GM21526 (cell line): ENCODE results near the gene CACNA2D3.

Experiments
- ATAC-seq: cut with Tn5 transposase; IDR thresholded peaks from one replicate; pipeline ENCODE4 v1.9.1; 2021; ENCODE audit warnings: moderate library complexity; ENCODE audit not compliant: unreplicated experiment, low FRiP score

The CACNA2D3 gene

DNA sequence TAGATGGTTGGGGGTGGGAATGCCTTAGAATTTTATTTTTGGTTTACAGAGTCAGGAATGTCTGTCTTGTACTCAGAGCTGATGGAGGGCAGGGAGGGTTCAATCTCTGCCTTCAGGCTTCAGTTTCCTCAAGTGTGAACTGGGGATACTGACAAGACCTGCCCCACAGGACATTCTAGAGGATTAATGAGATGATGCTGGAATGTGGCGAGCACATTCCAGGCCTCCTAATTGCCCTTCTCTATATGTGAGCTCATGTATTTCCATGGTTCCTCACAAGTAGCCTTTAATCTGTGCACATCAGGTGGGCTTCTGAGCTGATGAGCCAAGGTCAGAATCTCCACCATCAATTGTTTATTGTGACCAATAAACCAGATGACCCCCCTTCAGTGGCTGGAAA, 90.4 kb downstream of the CACNA2D3 start:
- no peak for ATAC-seq

DNA sequence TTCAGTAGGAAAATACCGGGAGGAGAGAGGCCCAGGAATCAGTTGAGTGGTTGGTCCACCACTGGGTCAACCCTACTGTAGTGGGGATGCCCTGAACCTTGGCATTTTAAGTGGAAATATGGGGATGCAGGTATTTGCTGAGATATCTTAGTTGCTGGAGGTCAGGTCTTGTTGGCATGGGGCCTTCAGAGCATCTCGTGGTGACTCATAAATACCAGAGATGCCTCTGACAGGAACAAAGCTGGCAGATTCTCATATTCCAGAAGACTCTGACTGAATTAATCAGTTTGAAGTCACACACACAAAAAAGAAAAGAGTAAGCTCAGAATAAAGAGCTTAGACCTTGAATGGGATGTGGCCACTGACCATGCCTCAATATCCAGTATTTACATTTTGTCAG, 91.6 kb downstream of the CACNA2D3 start:
- no peak for ATAC-seq

DNA sequence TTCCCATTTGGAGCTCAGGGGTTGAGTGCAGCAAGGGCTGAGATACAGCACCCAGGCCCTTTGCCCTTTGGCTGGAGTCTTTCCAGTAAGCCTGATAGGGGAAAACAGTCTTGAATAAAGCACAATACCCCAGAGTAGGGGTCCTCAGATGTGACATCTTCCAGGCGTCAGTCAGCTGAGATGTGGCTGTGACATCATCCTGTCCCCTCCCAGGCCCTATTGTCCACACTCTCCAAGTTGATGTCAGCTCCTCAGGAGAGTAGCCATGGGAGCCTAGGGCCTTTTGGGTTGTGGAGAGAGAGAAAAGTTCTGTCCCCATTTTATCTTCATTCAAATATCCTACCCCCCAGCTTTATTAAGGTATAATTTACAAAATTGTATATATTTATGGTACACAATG, 92.5 kb downstream of the CACNA2D3 start:
- ATAC-seq: no peak

DNA sequence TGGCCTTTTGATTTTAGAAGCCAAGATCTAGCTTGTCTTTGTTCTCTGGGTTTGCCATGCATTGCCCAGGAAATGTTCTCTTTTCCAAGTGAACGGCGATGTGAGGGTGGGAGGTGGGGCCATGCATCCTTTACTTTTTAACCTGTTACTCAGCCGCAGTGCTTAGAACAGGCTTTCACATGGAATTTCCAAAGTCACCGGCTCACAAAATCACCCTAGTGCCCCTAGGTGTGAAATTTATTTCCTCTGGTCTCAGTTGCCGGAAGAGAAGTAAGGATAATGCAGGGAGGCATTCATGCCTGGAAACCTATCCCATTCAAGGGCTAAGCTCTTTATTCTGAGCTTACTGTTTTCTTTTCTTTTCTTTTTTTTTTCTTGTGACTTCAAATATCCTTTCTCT, 93.2 kb downstream of the CACNA2D3 start:
- ATAC-seq: no peak

DNA sequence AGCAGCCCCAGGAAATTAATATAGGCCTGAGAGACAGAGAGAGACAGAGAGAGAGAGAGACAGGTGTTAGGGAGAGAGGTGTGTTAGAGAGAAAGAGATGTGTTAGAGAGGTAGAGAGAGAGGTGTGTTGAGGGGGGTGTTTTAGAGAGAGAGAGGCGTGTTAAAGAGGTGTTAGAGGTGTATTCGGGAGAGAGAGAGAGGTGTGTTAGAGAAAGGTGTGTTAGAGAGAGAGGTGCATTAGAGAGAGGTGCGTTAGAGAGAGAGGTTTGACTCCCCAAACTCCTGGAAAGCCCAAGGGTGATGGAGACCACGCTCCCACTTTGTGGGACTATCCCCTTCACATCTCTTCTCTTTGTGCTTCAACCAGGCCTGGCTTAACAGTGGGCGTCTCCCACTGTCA, 95.5 kb downstream of the CACNA2D3 start:
- ATAC-seq: no peak

DNA sequence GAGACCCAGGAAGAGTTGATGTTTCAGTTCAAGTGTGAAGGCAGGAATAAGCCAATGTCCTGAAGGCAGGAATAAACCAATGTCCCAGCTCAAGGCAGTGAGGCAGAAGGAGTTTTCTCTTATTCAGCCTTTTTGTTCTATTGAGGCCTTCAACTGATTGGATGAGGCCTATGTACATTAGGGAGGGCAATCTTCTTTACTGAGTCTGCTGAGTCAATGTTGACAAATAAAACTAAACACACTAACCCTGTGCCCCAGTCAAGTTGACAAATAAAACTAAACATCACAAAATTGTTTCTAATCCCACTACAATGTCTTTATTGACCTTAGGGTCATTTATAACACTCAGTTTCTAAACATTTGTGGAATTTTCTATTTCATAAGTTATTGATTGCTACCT, 100.0 kb downstream of the CACNA2D3 start:
- no peak for ATAC-seq

DNA sequence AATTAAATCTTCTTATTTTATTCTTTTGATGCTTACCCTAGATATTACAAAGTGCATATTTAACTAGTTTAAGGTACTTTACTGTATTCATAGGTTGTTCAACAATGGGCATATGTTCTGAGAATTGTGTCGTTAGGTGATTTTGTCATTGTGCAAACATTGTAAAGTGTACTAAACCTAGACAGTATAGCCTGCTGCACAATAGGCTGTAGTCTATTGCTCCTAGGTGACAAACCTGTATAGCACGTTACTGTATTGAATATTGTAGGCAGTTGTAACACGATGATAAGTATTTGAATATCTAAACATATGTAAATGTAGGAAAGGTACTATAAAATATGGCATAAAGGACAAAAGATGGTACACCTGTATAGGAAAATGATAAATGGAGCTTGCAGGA, 100.7 kb downstream of the CACNA2D3 start:
- no peak for ATAC-seq

DNA sequence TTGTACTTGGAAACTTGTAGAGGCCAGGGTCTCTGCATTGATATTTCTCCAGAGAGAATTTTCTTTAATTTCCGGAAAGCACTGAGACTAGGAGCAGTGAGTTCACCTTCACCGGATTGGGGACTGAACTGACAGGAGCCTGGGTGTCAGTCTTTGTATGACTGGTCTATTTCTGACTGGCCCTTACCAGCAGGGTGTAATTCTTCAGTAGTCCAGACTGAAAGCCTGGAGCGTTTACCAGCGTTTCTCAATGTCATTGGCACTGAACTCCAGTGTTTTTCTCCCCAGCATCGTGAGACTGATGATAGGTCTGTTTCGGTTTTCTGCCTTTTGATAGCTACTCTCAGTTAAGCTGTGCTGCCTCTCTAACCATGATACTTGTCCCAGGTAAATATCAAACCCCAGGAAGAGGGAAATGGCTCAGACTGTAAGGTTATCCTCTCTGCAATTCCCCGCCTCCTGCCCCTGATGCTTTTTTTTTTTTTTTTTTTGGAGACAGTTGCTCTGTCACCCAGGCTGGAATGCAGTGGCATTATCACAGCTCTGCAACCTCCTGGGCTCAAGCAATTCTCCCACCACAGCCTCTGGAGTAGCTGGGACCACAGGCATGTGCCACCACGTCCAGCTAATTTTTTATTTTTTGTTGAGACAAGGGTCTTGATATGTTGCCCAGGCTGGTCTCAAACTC, 103.6 kb downstream of the CACNA2D3 start:
- ATAC-seq: no peak

DNA sequence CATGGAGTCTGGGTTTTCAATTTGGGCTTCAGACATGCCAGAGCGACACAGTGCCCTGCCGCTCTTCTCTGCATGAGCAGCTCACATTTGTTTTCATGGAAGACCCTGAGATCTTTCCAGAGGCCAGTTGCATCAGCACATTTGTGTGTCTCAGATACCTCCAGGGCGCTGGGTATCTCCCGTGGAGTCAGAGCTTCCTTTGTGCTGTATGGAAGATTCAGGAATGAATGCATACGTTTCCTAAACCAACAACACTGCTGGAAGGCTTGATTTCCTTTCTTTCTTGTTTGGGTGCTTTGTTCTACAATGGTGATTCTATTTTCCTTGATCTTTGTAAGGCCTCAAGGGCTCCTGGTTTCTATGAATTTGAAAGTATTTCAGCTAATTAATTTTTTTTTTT, 106.5 kb downstream of the CACNA2D3 start:
- no peak for ATAC-seq

DNA sequence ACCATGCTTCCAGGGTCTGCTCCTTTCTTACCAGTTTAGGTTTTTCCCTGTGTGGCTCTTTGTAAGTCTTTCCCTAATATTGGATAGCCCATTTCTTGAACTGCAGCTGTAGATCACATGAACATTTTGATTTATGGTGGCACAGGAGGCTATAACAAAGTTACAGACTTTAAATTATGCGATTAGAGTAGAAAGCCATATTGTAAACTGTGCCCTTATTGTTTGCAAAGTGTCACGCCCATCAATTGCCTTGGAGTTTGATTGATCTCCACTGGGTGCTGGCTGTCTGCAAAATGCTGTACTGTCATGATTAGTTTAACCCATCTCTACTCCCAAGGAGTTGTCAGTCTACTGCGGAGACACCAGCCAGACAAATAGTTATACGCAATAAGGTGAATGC, 110.3 kb downstream of the CACNA2D3 start:
- no peak for ATAC-seq

DNA sequence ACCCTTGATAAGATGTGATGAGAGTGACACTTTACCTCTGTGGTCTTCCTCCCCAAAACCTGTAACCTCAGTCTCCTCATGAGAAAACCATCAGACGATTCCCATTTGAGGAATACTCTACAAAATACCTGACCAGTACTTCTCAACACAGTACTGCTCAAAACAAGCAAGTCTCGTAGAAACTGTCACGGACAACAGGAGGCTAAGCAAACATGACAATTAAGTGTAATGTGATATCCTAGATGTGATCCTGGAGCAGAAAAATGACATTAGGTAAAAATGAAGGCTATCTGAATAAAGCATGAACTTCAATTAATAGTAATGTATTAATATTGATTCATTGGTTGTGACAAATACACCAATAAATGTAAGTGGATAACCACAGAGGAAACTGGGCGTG, 113.6 kb downstream of the CACNA2D3 start:
- no peak for ATAC-seq

DNA sequence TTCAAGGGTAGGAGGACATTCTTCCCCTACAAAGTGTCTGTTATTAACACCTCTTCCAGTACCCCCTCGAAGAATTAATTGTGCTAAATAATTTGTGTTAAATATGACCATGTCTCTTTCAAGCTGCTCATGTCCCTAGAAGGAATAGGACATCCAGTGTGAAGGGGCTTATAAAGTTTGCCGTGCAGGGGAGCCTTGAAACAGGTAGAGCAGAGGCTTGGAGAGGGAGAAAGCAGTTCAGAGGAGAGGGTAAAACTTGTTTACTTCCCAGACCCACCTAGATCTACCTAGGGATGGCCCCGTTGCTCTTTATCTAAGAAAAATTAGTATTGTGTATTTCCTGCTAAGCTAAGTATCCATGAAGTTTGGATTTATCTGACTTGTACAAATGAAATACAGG, 114.8 kb downstream of the CACNA2D3 start:
- ATAC-seq: no peak

DNA sequence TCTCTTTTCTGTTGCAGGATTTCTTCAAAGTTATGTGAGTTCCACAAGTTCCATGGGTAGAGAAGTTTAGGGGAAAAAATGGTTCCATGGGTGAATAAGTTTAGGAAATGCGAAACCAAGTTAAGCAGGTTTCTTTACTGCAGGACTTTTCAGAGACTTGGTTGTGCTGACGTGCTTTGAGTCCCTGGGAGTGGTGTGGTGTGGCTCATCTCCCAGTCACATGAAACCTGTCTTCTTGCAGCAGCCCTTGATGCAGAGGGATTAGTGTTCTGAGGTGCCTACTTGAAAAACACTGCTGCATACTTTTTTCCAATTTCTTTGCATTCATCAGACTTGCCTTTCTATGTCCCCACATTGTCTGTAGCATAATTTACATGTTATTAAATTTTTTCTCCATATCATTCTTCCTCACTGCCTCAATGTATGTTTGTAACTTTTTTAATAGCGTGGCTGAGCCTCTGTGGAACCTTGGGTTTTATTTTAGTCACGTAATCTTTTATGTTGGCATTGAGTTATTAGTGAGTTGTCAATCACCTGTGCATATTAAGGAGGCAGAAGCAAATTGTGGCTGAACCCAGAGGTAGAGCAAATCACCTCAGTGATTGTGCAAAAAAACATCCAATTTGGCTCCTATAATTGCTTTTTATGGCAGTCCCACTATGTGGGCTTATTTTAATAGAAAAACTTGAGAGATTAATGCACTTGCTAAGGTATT, 115.6 kb downstream of the CACNA2D3 start:
- no peak for ATAC-seq

DNA sequence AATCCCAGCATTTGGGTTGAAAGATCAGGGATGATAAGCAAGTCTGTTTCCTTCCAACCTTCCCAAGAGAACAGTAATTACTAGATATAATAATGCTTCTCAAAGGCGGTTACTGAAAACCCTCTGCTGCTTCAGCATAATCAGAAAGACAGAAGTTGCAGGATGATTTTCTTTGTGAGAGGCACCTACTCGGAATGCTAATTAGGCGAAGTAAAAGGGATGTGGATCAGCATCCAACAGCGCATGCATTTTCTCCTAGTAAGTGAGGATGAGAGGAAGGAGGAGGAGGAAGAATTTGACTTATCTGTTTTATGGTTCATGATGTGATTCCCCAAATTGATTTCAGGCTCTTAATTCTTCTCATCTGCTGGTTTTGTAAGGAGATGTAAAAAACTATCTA, 118.0 kb downstream of the CACNA2D3 start:
- ATAC-seq: no peak

DNA sequence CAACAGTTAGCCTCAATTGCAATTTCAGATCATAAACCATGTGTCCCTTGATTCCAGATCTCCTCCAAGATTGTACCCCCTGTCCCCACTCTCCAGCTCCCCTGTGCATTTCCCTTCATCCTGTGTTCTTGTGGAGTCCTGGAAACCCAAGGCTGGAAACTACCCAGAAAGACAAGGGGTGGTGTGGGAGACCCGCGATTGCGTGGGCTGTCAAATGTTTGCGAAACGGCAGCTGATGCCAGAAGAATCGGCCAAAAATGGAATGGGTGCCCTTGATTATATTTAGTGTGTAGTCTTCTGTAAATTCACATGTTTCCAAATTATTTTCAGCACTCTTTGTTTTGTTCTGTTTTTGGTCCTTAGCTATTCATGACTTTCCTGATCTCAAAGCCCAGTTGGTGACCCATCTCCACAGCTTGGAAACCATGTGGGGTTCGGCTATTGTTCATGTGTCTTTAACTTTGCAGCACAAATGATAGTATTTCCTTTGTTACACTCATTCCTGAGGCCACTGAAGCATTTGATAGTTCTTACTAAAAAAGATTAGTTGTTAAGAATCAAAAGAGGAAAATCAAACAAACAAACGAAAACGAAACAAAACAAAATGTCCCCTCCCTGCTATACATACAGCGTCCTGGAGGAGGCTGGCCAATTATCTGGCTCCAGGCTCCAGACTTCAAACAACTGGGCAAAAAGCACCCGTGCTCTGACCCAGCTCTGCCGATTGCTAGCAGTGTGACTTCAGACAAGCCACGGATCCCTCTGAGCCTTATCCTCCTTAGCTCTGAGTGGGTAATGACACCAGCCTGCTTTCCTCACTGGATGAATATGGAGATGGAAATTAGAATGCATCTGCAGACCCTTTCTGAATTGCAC, 120.9 kb downstream of the CACNA2D3 start:
- no peak for ATAC-seq

DNA sequence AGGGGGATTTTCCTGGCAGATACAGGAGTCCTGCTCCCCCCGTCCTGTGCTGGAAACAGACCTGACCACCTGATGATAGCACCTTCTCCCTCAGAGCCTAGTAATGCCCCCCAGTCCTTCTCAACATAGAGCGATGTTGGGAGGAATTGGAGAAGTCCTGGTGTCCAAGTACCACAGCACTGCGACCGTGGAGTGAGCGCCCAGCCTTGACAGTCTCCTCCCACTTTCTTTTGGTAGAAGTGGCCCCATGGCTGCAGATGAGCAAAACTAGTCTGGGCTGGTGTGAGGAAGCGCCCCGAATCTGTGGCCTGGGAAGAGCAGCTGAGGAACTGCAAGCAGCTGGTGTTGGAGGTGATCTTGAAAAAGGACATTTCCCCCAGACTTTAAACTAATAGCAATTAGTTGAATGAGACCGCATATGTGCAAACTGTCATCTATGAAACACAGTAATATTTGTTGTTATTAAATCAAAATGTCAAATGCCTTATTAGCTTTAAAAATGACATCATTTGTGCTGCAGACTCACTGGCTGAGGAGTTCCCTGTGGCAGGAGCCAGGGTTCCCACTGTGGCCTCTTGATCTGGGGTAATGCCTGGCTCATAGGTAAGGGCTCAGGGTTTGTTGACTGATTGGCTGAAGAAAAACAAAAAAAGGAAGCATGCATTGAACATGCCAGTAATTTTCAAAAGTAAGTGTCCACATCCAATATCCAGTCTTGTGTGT, 121.8 kb downstream of the CACNA2D3 start:
- ATAC-seq: no peak

DNA sequence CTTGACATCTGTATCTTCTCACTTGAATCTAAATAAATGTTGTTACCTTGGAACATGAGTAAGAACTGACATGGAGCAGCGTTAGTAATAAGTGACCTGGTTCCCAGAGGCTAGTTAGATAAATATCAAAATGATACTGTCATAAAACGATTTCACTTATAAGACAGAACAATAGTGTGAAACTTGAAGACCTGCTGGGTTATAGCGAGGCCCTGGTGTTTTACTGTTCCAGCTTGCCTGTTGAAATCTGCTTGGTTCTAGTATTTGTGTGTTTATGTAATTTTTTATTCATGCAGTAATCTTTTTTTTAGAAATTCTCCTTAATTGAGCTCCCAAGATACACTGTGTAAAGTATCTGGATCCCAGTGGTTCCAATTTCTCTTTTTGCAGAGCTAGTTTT, 129.4 kb downstream of the CACNA2D3 start:
- no peak for ATAC-seq

DNA sequence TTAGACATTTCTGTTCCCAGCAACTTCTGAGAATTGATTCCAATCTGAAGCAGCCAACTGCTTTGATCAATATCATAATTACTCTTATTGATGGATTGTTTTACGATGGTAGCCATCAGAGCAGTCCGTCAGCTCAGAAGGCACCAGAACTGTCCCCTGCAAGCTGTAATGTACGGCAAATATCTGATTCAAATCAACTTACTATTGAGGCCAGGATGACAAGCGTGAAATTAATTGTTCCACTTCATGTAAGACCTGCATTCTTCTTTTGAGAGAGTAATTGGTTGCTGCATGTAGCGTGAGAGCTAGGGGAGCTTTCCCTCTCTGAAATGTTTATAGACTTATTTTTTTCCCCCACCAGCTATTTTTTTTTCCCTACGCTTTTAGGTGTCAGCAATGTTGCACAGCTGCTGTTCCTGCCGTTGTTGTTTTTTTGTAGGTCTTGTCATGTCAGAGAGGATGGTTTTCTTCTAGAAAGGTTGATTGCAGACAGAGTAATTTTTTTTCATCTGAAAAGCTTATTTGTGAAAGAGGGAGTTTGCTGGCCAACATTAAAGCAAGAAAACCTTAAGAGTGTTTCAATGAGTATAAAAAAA, 134.9 kb downstream of the CACNA2D3 start:
- no peak for ATAC-seq

DNA sequence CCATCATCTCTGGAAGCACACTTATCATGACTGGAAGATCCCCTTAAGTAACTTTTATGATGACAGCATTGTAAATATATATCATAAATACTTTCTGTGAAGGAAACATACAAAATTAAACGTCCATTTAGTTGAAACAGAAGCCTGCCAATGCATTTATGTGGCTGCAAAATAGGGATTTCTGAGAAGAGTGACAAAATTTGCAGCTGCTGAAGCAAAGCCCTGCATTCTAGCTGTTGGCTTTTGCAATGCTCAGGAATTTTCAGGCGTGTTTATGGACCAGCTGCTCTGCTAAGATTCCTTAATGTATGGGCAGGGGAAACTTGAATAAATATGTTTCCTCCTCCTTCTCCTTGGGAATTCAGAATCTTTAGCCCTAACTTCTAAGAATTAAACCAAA, 137.3 kb downstream of the CACNA2D3 start:
- ATAC-seq: no peak

DNA sequence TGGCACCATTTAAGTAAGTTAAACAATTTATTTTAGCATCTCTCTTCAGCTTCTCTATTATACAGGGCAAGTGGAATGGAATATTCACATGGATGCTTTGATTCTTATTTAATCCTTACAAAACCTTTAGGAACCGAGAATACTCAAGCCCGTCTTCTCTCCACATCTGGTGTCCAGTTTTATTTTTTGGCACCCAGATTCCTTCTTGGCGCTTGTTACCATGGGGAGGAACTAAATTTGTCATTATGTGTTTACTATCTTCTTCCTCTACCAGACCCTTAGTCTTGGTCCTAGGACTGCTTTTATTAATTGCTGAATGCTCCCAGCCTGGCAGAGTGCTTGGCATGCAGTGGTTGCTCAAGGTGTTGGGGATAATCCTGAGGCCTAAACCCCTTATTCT, 138.8 kb downstream of the CACNA2D3 start:
- no peak for ATAC-seq
